Ectodermal cell (in vitro differentiated cells): ENCODE data around the gene FMNL3.
"Not testable (repeated sequence)": the region's sequence is repeated elsewhere in the genome, so short reads cannot be mapped to it uniquely, and the experiment has no call there.

Source experiments
- H3K27ac ChIP-seq: 2 replicates; pipeline ENCODE4 v1.7.0; 2013; ENCODE audit warnings: mild to moderate bottlenecking, low read depth, low read length; ENCODE audit not compliant: insufficient read depth, poor library complexity, severe bottlenecking
- H3K27me3 ChIP-seq: 2 replicates; pipeline ENCODE4 v1.7.0; 2013; ENCODE audit warnings: mild to moderate bottlenecking, low read length; ENCODE audit not compliant: insufficient read depth, control insufficient read depth, poor library complexity, severe bottlenecking
- H3K36me3 ChIP-seq: one replicate; pipeline ENCODE4 v1.7.0; 2013; ENCODE audit warnings: low read length; ENCODE audit not compliant: control insufficient read depth, insufficient read depth
- H3K4me1 ChIP-seq: one replicate; pipeline ENCODE4 v1.7.0; 2013; ENCODE audit warnings: low read length; ENCODE audit not compliant: control insufficient read depth, insufficient read depth
- H3K4me3 ChIP-seq: 2 replicates; pipeline ENCODE4 v1.7.0; 2013; ENCODE audit warnings: low read depth, low read length, control low read depth; ENCODE audit not compliant: insufficient read depth
- H3K9me3 ChIP-seq: 2 replicates; pipeline ENCODE4 v1.7.0; 2013; ENCODE audit warnings: mild to moderate bottlenecking, low read length, moderate library complexity; ENCODE audit not compliant: control insufficient read depth
- WGBS, 2 experiments: methylation state at CpG; one replicate each; pipeline ENCODE4 v1.1.7; 2013; ENCODE audit warnings: missing lambda C conversion rate in 2 of 2; 5-methylcytosine and 5-hydroxymethylcytosine counted together

The FMNL3 gene

GRCh38 chr12:49738721-49739120 lies 31.5 kb upstream of the FMNL3 start:
- peaks cover 11% of the 10 kb centered on the region for H3K4me1 ChIP-seq
- 91 to 94% methylated on average over 5 of the region's 5 CpGs for WGBS, 2 experiments
- not testable (repeated sequence) for H3K27me3 ChIP-seq, H3K36me3 ChIP-seq, H3K4me3 ChIP-seq, H3K27ac ChIP-seq, H3K9me3 ChIP-seq

GRCh38 chr12:49734900-49735299 lies 27.7 kb upstream of the FMNL3 start:
- not testable (repeated sequence) for H3K36me3 ChIP-seq, H3K27me3 ChIP-seq, H3K27ac ChIP-seq, H3K4me1 ChIP-seq, H3K4me3 ChIP-seq, H3K9me3 ChIP-seq
- WGBS, 2 experiments: 90 to 98% methylated on average over 4 to 5 of the region's 7 CpGs

- no peaks in the 10 kb centered on the region for H3K4me1 ChIP-seq
- H3K9me3 ChIP-seq: no peaks in the 10 kb centered on the region
- H3K27me3 ChIP-seq: no peaks in the 10 kb centered on the region
- no peaks in the 10 kb centered on the region for H3K36me3 ChIP-seq
- 77 to 79% methylated on average over 8 to 9 of the region's 10 CpGs for WGBS, 2 experiments
- no peak overlapping the region for H3K4me3 ChIP-seq
- no peak overlapping the region for H3K27ac ChIP-seq
Measured at GRCh38 chr12:49733219-49734017, 26.2 kb upstream of the FMNL3 start.

GRCh38 chr12:49730568-49731101 lies 23.4 kb upstream of the FMNL3 start:
- H3K4me3 ChIP-seq: no peak overlapping the region
- H3K36me3 ChIP-seq: no peaks in the 10 kb centered on the region
- H3K27me3 ChIP-seq: no peaks in the 10 kb centered on the region
- H3K9me3 ChIP-seq: no peaks in the 10 kb centered on the region
- no peak overlapping the region for H3K27ac ChIP-seq
- no peaks in the 10 kb centered on the region for H3K4me1 ChIP-seq
- WGBS, 2 experiments: 90 to 92% methylated on average over 3 of the region's 3 CpGs

- Histone ChIP-seq H3K4me3 (no peak overlapping the region), H3K4me1 (no peaks in the 10 kb centered on the region), H3K36me3 (no peaks in the 10 kb centered on the region), H3K9me3 (no peaks in the 10 kb centered on the region), H3K27ac (no peak overlapping the region), H3K27me3 (no peaks in the 10 kb centered on the region)
- no CpG with 5 or more reads among the region's 1 CpG for WGBS, 2 experiments
Measured at GRCh38 chr12:49730050-49730449, 22.8 kb upstream of the FMNL3 start.

GRCh38 chr12:49728446-49728845 lies 21.2 kb upstream of the FMNL3 start:
- no peaks in the 10 kb centered on the region for H3K36me3 ChIP-seq
- H3K4me3 ChIP-seq: no peak overlapping the region
- H3K27me3 ChIP-seq: no peaks in the 10 kb centered on the region
- H3K27ac ChIP-seq: no peak overlapping the region
- 86 to 89% methylated on average over 2 of the region's 3 CpGs for WGBS, 2 experiments
- no peaks in the 10 kb centered on the region for H3K9me3 ChIP-seq
- no peaks in the 10 kb centered on the region for H3K4me1 ChIP-seq

- 81 to 87% methylated on average over 3 of the region's 3 CpGs for WGBS, 2 experiments
Measured at GRCh38 chr12:49721355-49721754, 14.2 kb upstream of the FMNL3 start.

GRCh38 chr12:49720214-49720613 lies 13.0 kb upstream of the FMNL3 start:
- H3K36me3 ChIP-seq: no peaks in the 10 kb centered on the region
- no peak overlapping the region for H3K27ac ChIP-seq
- peaks cover 4% of the 10 kb centered on the region for H3K27me3 ChIP-seq
- H3K9me3 ChIP-seq: no peaks in the 10 kb centered on the region
- H3K4me3 ChIP-seq: no peak overlapping the region
- H3K4me1 ChIP-seq: no peaks in the 10 kb centered on the region
- WGBS, 2 experiments: 89 to 94% methylated on average over 1 of the region's 1 CpG

More at GRCh38 chr12:49721355-49721754, 14.2 kb upstream of the FMNL3 start:
- H3K9me3 ChIP-seq, H3K4me1 ChIP-seq, H3K27me3 ChIP-seq, H3K36me3 ChIP-seq, H3K4me3 ChIP-seq, H3K27ac ChIP-seq: not testable (repeated sequence)

- H3K27me3 ChIP-seq, H3K4me3 ChIP-seq, H3K36me3 ChIP-seq, H3K4me1 ChIP-seq, H3K9me3 ChIP-seq, H3K27ac ChIP-seq: not testable (repeated sequence)
- WGBS, 2 experiments: 93% methylated on average over 3 of the region's 3 CpGs
Measured at GRCh38 chr12:49717800-49718199, 10.6 kb upstream of the FMNL3 start.

- Histone ChIP-seq H3K9me3 (no peaks in the 10 kb centered on the region), H3K36me3 (no peaks in the 10 kb centered on the region), H3K27me3 (peaks cover 4% of the 10 kb centered on the region), H3K27ac (no peak overlapping the region), H3K4me3 (no peak overlapping the region), H3K4me1 (no peaks in the 10 kb centered on the region)
- WGBS, 2 experiments: 77 to 87% methylated on average over 2 of the region's 2 CpGs
Measured at GRCh38 chr12:49716553-49716952, 9.3 kb upstream of the FMNL3 start.
